Testis (tissue), 3 donors: Measurements from ENCODE around the gene HIPK4. TPM values are rescaled to one million over a fixed set of nuclear protein-coding genes. Genes with fewer than 3 reads are reported as not detected.

Source experiments
- DNase-seq: peaks from one replicate; pipeline ENCODE4 v3.0.0-alpha.2; 2019
- H3K27ac ChIP-seq, 2 donors: fragments of 200-600 bp; sonication (generic); one replicate each; pipeline ENCODE4 v1.5.1; 2019
- H3K27me3 ChIP-seq: fragments of 200-600 bp; sonication (generic); one replicate; pipeline ENCODE4 v1.5.1; 2019
- H3K36me3 ChIP-seq: fragments of 200-600 bp; sonication (generic); one replicate; pipeline ENCODE4 v1.5.1; 2017; ENCODE audit warnings: low read depth; ENCODE audit errors: missing control alignments
- H3K4me1 ChIP-seq: fragments of 200-600 bp; sonication (generic); one replicate; pipeline ENCODE4 v1.5.1; 2019
- H3K4me3 ChIP-seq, 2 donors: fragments of 200-600 bp; sonication (generic); one replicate each; pipeline ENCODE4 v1.5.1; 2017 to 2019
- H3K9me3 ChIP-seq: fragments of 200-600 bp; sonication (generic); one replicate; pipeline ENCODE4 v1.5.1; 2017
- CTCF ChIP-seq, 3 experiments: fragments of 450-650 bp in 2 of 3; fragments of 200-600 bp in 1 of 3; sonication (generic) in 1 of 3; IDR thresholded peaks; one replicate each; pipeline ENCODE4 v1.5.1; 2016 to 2019; ENCODE audit warnings: antibody characterized with exemption in 3 of 3, mild to moderate bottlenecking in 2 of 3, moderate library complexity in 1 of 3
- POLR2A ChIP-seq: fragments of 450-650 bp; IDR thresholded peaks from one replicate; pipeline ENCODE4 v1.6.1; 2017; ENCODE audit warnings: antibody characterized with exemption, mild to moderate bottlenecking, moderate library complexity
- WGBS, 2 donors: methylation state at CpG; one replicate each; pipeline ENCODE4 v1.1.5; 2018; 5-methylcytosine and 5-hydroxymethylcytosine counted together
- intact Hi-C: fragments of 100-400 bp; cut with DNase I; formaldehyde crosslinking; loops from one replicate; pipeline ENCODE4 v1.15.1; 2023; ENCODE audit warnings: low total_unique reads
- polyA plus RNA-seq: library from polyadenylated mRNA; stranded (reverse); fragments of 350-450 nt; fragmentation: Illumina TruSeq; extraction: RNeasy Lipid Tissue Mini Kit (QIAGEN cat#74804); gene quantifications from one replicate; pipeline ENCODE4 v1.2.3, GENCODE V29; 2014; ENCODE audit warnings: low read depth, low replicate concordance; ENCODE audit not compliant: insufficient read depth
- total RNA-seq, 2 donors: library from RNA; depleted of rRNA; stranded (reverse); fragments of >200 nt; gene quantifications; one replicate each; pipeline ENCODE4 v1.2.3, GENCODE V29; 2016

Gene HIPK4
- total and polyA plus RNA-seq, 3 donors from 2014 or later = 13.7 to 32.8 (median 30.3) TPM

DNA sequence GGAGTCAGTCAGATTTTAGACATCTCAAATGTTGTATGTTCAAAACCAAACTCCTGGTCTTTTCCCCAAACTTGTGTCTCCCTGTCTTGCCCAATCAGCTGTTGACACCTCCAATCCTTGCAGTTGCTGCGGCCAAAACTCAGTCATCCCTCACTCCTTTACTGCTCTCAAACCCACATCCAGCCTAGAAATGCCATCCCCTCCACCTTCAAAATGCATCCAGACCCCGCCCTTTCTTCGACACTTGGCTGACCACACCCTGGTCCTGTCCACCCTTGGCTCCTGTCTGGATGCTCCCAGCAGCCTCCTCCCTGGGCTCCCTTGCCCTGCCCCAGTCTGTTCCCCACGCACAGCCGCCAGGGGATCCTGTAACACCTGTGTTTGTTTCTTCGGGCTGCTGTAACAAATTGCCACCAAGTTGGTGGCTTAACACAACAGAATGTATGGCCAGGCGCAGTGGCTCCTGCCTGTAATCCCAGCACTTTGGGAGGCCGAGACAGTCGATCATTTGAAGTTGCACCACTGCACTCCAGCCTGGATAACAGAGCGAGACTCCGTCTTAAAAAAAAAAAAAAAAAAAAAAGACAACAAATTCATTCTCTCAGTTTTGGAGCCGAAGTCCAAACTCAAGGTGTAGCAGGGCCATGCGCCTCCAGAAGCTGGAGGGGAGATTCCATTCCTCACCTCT lies 29.8 kb downstream of the HIPK4 start:
- Histone ChIP-seq H3K9me3 (no peaks in the 10 kb centered on the region), H3K4me3 (no peak overlapping the region), H3K27me3 (no peaks in the 10 kb centered on the region), H3K4me1 (no peaks in the 10 kb centered on the region), H3K27ac (no peak overlapping the region), H3K36me3 (no peaks in the 10 kb centered on the region)
- intact Hi-C loops = no loop called here
- WGBS, 2 donors = 88% methylated on average over 13 of the region's 13 CpGs
- no peak for TF ChIP-seq CTCF (IDR thresholded peaks at IDR 0.05)
- no peak for TF ChIP-seq POLR2A
- no peak for DNase-seq

- WGBS, 2 donors = 81 to 86% methylated on average over 5 of the region's 5 CpGs
- H3K4me1 ChIP-seq = no peaks in the 10 kb centered on the region
- TF ChIP-seq POLR2A (no peak), CTCF (IDR thresholded peaks at IDR 0.05) (no peak)
- no peaks in the 10 kb centered on the region for H3K36me3 ChIP-seq
- H3K27ac ChIP-seq = no peak overlapping the region
- no peak for DNase-seq
- no peaks in the 10 kb centered on the region for H3K9me3 ChIP-seq
- no peak overlapping the region for H3K4me3 ChIP-seq
- intact Hi-C loops = no loop called here
- no peaks in the 10 kb centered on the region for H3K27me3 ChIP-seq
Measured at GRCh38 chr19:40358773-40359172, 31.2 kb downstream of the HIPK4 start.

DNA sequence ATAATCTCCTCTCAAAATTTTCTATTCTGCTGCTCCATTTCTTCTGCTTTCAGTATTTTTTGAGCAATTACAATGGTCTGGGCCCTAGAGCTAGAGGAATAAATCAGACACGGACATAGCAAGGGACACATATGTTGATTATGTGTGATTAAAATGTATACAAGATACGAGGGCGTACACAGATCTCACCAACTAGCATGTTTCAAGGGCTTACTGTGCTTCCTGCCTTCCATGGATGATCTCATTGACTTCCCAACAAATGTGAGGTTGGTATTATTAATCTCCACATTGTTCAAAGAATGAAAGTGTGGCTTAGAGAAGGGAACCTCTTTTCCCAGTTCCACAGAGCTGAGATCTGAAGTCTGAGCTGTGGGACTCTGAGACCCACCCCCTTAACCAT lies 32.3 kb downstream of the HIPK4 start:
- 86% methylated on average over 3 of the region's 3 CpGs for WGBS, 2 donors
- Histone ChIP-seq H3K27me3 (no peaks in the 10 kb centered on the region), H3K9me3 (no peaks in the 10 kb centered on the region), H3K27ac (no peak overlapping the region), H3K4me1 (no peaks in the 10 kb centered on the region), H3K4me3 (no peak overlapping the region), H3K36me3 (no peaks in the 10 kb centered on the region)
- intact Hi-C loops = no loop called here
- no peak for TF ChIP-seq POLR2A
- TF ChIP-seq CTCF (IDR thresholded peaks at IDR 0.05) = no peak
- DNase-seq = no peak

- intact Hi-C loops = no loop called here
- no peaks in the 10 kb centered on the region for H3K36me3 ChIP-seq
- TF ChIP-seq POLR2A (no peak), CTCF (IDR thresholded peaks at IDR 0.05) (no peak)
- H3K27ac ChIP-seq = no peak overlapping the region
- H3K4me3 ChIP-seq = no peak overlapping the region
- 86 to 90% methylated on average over 6 of the region's 6 CpGs for WGBS, 2 donors
- no peaks in the 10 kb centered on the region for H3K4me1 ChIP-seq
- no peak for DNase-seq
- no peaks in the 10 kb centered on the region for H3K9me3 ChIP-seq
- no peaks in the 10 kb centered on the region for H3K27me3 ChIP-seq
Measured at GRCh38 chr19:40356681-40357595, 33.0 kb downstream of the HIPK4 start.
